ENCODE results near the gene MCOLN2.

Gene MCOLN2

GRCh38 chr1:84890566-84890965 lies 106.3 kb downstream of the MCOLN2 start:
- no peak for DNase-seq

GRCh38 chr1:84889437-84889836 lies 107.5 kb downstream of the MCOLN2 start:
- DNase-seq, result no peak

GRCh38 chr1:84888753-84889152 lies 108.2 kb downstream of the MCOLN2 start:
- no peak for DNase-seq

GRCh38 chr1:84887261-84887934 lies 109.5 kb downstream of the MCOLN2 start:
- DNase-seq, result no peak

GRCh38 chr1:84885469-84885868 lies 111.4 kb downstream of the MCOLN2 start:
- DNase-seq, result no peak

GRCh38 chr1:84884671-84885389 lies 112.1 kb downstream of the MCOLN2 start:
- no peak for DNase-seq

- DNase-seq, result no peak
These were observed 113.6 kb downstream of the MCOLN2 start for GRCh38 chr1:84883286-84883685.

GRCh38 chr1:84877592-84877991 lies 119.3 kb downstream of the MCOLN2 start:
- DNase-seq, result no peak

GRCh38 chr1:84876353-84876752 lies 120.6 kb downstream of the MCOLN2 start:
- DNase-seq, result no peak

All from SW 1271 (cell line).